GM20000 (cell line): ENCODE results near the gene SVOP.
"Not testable (repeated sequence)": the region's sequence is repeated elsewhere in the genome, so short reads cannot be mapped to it uniquely, and the experiment has no call there.

Experiments used
- DNase-seq: peaks from one replicate; pipeline ENCODE4 v3.0.0; 2012; ENCODE audit warnings: low spot score
- TF ChIP-seq, protein P1 (sequence below): IDR thresholded peaks from 2 replicates; pipeline ENCODE4 v1.5.1; 2012; ENCODE audit warnings: mild to moderate bottlenecking, control low read depth; ENCODE audit errors: extremely low read depth, missing control alignments

The SVOP gene

DNA sequence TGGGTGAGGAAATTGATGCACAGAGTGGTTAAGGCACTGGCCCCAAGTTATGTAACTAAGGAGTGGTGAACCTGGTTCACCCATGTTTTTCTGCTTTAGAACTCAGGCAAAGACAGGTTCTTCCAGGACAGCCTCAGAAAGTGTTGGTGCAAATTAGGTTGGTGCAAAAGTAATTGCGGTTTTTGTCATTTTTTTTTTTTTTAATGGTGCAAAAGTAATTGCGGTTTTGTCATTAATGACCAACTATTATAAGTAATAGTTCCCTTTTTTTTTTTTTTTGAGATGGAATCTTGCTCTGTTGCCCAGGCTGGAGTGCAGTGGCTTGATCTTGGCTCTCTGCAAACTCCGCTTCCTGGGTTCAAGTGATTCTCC is 158.3 kb downstream of the SVOP start:
- TF ChIP-seq, protein P1, sequence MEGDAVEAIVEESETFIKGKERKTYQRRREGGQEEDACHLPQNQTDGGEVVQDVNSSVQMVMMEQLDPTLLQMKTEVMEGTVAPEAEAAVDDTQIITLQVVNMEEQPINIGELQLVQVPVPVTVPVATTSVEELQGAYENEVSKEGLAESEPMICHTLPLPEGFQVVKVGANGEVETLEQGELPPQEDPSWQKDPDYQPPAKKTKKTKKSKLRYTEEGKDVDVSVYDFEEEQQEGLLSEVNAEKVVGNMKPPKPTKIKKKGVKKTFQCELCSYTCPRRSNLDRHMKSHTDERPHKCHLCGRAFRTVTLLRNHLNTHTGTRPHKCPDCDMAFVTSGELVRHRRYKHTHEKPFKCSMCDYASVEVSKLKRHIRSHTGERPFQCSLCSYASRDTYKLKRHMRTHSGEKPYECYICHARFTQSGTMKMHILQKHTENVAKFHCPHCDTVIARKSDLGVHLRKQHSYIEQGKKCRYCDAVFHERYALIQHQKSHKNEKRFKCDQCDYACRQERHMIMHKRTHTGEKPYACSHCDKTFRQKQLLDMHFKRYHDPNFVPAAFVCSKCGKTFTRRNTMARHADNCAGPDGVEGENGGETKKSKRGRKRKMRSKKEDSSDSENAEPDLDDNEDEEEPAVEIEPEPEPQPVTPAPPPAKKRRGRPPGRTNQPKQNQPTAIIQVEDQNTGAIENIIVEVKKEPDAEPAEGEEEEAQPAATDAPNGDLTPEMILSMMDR = no peak
- no peak for DNase-seq

GRCh38 chr12:108861878-108862587 is 158.8 kb downstream of the SVOP start:
- TF ChIP-seq, protein P1 = no peak
- DNase-seq = peak; percentile 56

DNA sequence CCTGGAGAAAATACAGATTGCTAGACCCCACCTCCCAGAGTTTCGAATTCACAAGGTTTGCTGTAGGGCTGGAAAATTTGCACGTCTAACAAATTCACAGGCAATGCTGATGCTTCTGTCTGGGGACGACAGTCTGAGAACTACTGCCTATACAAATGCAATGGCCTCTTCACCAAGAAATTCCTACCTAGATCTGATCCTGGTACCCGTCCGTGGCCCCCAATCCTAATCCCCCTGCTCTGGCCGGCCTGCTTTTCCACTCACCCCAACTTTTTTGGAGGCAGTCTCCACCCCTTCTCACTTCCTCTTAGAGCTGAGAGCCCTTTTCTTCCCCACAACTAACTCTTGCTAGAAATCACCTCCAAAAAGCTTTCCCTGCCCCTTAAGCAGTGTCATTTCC is 160.4 kb downstream of the SVOP start:
- TF ChIP-seq, protein P1 = no peak
- DNase-seq = no peak

DNA sequence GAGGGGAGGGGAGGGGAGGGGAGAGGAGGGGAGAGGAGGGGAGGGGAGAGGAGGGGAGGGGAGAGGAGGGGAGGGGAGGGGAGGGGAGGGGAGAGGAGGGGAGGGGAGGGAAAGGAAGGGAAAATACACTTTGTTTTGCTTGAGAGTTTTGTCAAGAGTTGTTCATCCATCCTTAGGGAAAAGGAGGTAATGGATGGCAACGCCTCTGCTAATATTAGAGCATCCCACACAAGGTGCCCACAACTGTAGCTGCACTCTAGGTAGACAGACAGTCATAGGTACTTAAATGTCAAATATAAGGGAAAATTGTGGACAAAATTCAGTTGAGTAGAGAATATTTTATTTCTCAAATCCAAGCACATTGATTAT is 161.0 kb downstream of the SVOP start:
- DNase-seq = no peak
- TF ChIP-seq, protein P1 = no peak

DNA sequence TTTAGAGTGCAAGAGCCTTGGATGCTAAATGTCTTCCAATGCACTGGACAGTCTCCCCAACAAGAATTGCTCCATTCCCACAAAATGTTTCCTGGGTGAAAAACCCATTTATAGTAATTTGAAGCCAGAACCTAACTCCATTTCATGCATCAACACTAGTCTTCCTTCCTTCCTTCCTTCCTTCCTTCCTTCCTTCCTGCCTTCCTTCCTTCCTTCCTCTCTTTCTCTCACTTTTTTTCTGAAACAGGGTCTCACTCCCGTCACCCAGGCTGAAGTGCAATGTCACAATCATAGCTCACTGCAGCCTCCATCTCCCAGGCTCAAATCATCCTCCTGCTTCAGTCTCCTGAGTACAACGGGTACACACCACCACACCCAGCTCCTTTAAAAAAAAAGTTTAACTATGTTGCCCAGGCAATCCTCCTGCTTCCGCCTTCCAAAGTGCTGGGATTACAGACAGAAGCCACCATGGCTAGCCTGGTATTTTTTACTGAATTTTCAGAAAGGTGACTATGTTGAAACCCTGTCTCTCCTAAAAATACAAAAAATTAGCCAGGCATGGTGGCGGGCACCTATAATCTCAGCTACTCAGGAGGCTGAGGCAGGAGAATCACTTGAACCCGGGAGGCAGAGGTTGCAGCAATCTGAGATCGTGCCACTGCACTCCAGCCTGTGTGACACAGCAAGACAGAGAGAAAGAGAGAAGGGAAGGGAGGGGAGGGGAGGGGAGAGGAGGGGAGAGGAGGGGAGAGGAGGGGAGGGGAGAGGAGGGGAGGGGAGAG is 161.5 kb downstream of the SVOP start:
- not testable (repeated sequence) for DNase-seq

DNA sequence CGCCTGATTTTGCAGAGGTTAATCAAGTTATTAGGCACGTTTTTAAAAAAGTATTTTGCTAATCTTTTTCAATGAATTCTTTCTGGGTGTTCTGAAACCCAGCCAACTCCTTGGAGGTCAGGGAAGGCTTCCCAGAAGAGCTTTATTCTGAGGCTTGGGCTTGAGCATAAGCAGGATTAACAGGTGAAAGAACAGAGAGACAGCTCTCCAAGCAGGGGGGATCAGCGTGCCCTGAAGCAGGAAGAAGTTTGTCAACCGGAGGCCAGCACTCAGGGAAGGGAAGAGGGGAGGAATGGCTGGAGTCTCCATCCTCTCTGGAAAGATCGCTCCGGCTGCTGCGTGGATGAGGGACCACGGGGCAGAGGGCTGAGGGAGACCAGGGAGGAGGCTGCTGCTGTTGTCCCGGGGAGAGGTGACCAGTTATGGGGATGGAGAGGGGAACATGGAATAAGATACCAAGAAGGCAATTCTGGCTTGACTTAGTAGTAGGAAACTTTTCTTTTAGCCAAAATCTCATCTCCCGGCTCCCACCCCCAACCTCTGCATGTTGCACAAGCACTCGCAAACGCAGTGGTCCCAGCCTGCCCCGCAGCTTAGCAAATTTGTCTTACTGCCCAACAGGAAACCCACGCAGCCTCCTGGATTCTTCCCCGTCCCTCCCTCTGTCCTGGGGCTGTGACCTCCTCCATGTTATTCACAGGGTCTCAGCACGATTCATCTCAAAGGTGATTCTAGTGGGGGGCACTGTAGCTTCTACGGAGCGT is 162.4 kb downstream of the SVOP start:
- TF ChIP-seq, protein P1 = no peak
- DNase-seq = no peak
